HepG2 (cell line): ENCODE data around the gene SHMT1. TPM values are rescaled to one million over a fixed set of nuclear protein-coding genes. Genes with fewer than 3 reads are reported as not detected.

Experiments used
- ATAC-seq: fragments of 200-7000 bp; cut with Tn5 transposase; 3 replicates; pipeline ENCODE4 v1.9.1; 2020; ENCODE audit warnings: mild to moderate bottlenecking, moderate library complexity
- BruUV-seq: library from RNA; stranded (reverse); fragments of 400-500 nt; replicated peaks from 2 replicates; lab custom pipeline; 2021; lab: Mats Ljungman, UMichigan
- CTCF ChIA-PET: fragments of 300-600 bp; formaldehyde crosslinking; extraction: SDS; loops from one replicate; lab custom pipeline; 2021; ENCODE audit warnings: low total read pairs, inconsistent platforms, low intra/inter-chr PET ratio; lab: Yijun Ruan, JAX
- POLR2A ChIA-PET: fragments of 350-600 bp; sonication (Branson Sonifier 250); formaldehyde crosslinking; loops from one replicate; lab custom pipeline; 2020; ENCODE audit warnings: antibody characterized with exemption, inconsistent platforms; lab: Yijun Ruan, JAX
- DNase-seq: peaks from one replicate; pipeline ENCODE4 v3.0.0-alpha.2; 2015; ENCODE audit warnings: low spot score
- FAIRE-seq: peaks from 3 replicates; lab custom pipeline; 2011; peaks lifted over from hg19 to GRCh38; lab: Jason Lieb, UNC
- H2AFZ ChIP-seq: one replicate; pipeline ENCODE4 v1.6.1; 2011; ENCODE audit warnings: low read length, inconsistent platforms
- H3K27ac ChIP-seq: fragments of 300-600 bp; 3 replicates; pipeline ENCODE4 v1.8.0; 2011; ENCODE audit warnings: mixed run types, mild to moderate bottlenecking, mixed read lengths, low read length, inconsistent platforms; ENCODE audit not compliant: insufficient read depth; ENCODE audit errors: extremely low read length
- H3K27me3 ChIP-seq, 2 experiments: fragments of 200-600 bp in 1 of 2; 2 replicates in 1 of 2; 3 replicates in 1 of 2; pipeline versions ENCODE4 v1.6.0 to v1.8.0; 2011; ENCODE audit warnings: low read length in 2 of 2, mild to moderate bottlenecking in 2 of 2, moderate library complexity in 2 of 2, inconsistent platforms in 1 of 2; ENCODE audit not compliant: insufficient read depth in 2 of 2, control insufficient read depth in 1 of 2
- H3K36me3 ChIP-seq, 2 experiments: fragments of 200-600 bp in 1 of 2; replicated peaks in 1 of 2; 2 replicates in 1 of 2; 3 replicates in 1 of 2; pipeline versions ENCODE4 v1.5.1 to v1.8.0; 2011; ENCODE audit warnings: low read length in 2 of 2, inconsistent platforms in 1 of 2; ENCODE audit not compliant: insufficient read depth in 2 of 2, control insufficient read depth in 1 of 2
- H3K4me1 ChIP-seq: 2 replicates; pipeline ENCODE4 v1.5.1; 2012; ENCODE audit warnings: low read length, inconsistent platforms; ENCODE audit not compliant: insufficient read depth
- H3K4me2 ChIP-seq: 2 replicates; pipeline ENCODE4 v1.6.0; 2011; ENCODE audit warnings: low read depth, low read length, inconsistent platforms
- H3K4me3 ChIP-seq, 3 experiments: fragments of 200-600 bp in 1 of 3; sonication (generic), shearing (Covaris generic) in 1 of 3; replicated peaks in 1 of 3; 2 replicates each; pipeline ENCODE4 v1.5.1; 2011 to 2016; ENCODE audit warnings: low read length in 3 of 3, inconsistent platforms in 2 of 3, low read depth in 2 of 3, mild to moderate bottlenecking in 2 of 3, control low read depth in 1 of 3, mixed read lengths in 1 of 3; ENCODE audit not compliant: insufficient read depth in 1 of 3
- H3K79me2 ChIP-seq: one replicate; pipeline ENCODE4 v1.6.1; 2011; ENCODE audit warnings: low read length, inconsistent platforms; ENCODE audit not compliant: insufficient read depth
- H3K9ac ChIP-seq: 2 replicates; pipeline ENCODE4 v1.6.0; 2011; ENCODE audit warnings: mild to moderate bottlenecking, low read depth, low read length, inconsistent platforms; ENCODE audit not compliant: insufficient read depth
- H3K9me3 ChIP-seq: 2 replicates; pipeline ENCODE4 v1.5.1; 2012; ENCODE audit warnings: mild to moderate bottlenecking, low read length
- H4K20me1 ChIP-seq: 2 replicates; pipeline ENCODE4 v1.6.0; 2011; ENCODE audit warnings: inconsistent platforms, mild to moderate bottlenecking, low read length, moderate library complexity; ENCODE audit not compliant: insufficient read depth
- BATF2 ChIP-seq: sonication (generic); formaldehyde crosslinking; IDR thresholded peaks from 2 replicates; pipeline ENCODE4 v1.8.0; 2022; ENCODE audit warnings: mild to moderate bottlenecking, missing genetic modification reagents, moderate library complexity
- BRCA1 ChIP-seq: sonication (generic); formaldehyde crosslinking; IDR thresholded peaks from 2 replicates; pipeline ENCODE4 v1.4.0; 2020; ENCODE audit warnings: missing genetic modification reagents
- HMGA1 ChIP-seq: sonication (generic); formaldehyde crosslinking; conservative IDR thresholded peaks from 2 replicates; pipeline ENCODE4 v1.4.0; 2020; ENCODE audit warnings: missing genetic modification reagents
- MAFF ChIP-seq: IDR thresholded peaks from 2 replicates; pipeline ENCODE4 v1.6.1; 2011; ENCODE audit warnings: low read depth, low read length, improper control_type of control experiment
- MED8 ChIP-seq: sonication (generic); formaldehyde crosslinking; IDR thresholded peaks from 2 replicates; pipeline ENCODE4 v1.8.1; 2023; ENCODE audit warnings: mild to moderate bottlenecking, missing genetic modification reagents; ENCODE audit not compliant: insufficient replicate concordance
- RCOR2 ChIP-seq: IDR thresholded peaks from 2 replicates; pipeline ENCODE4 v1.6.1; 2016; ENCODE audit warnings: missing biosample characterization, missing genetic modification reagents
- REPIN1 ChIP-seq: sonication (generic); formaldehyde crosslinking; IDR thresholded peaks from 2 replicates; pipeline ENCODE4 v1.8.0; 2022; ENCODE audit warnings: missing genetic modification reagents, low read depth, mild to moderate bottlenecking, borderline replicate concordance
- WGBS: methylation state at CpG from one replicate; pipeline ENCODE4 v1.1.6; 2017; ENCODE audit warnings: low lambda C conversion rate; 5-methylcytosine and 5-hydroxymethylcytosine counted together
- in situ Hi-C: cut with HindIII; loops from 2 replicates; pipeline ENCODE4 v1.10.0; 2017; ENCODE audit warnings: low pct_unique_long_range_greater_than_20kb; ENCODE audit not compliant: extremely low pct_ligation_motif_present
- intact Hi-C: fragments of 100-400 bp; cut with micrococcal nuclease; formaldehyde crosslinking; loops from one replicate; pipeline ENCODE4 v1.10.0; 2022; ENCODE audit not compliant: unreplicated experiment
- polyA plus RNA-seq, 8 experiments: library from polyadenylated mRNA; depleted of rRNA in 3 of 8; stranded (reverse) in 7 of 8; unstranded in 1 of 8; fragments of >200 nt; fragmentation: Illumina TruSeq in 4 of 8; extraction: Trizol in 4 of 8; gene quantifications; 2 replicates each; pipeline versions ENCODE4 v1.2.1 to v1.2.3, GENCODE V29; 2011 to 2016; ENCODE audit warnings: low read depth in 4 of 8, missing spikeins in 1 of 8, mixed read lengths in 1 of 8; ENCODE audit not compliant: insufficient read depth in 1 of 8
- total RNA-seq, 5 experiments: library from RNA; depleted of rRNA; stranded (reverse); fragments of >200 nt; fragmentation: Illumina TruSeq; extraction: Trizol; gene quantifications; 2 replicates each; pipeline ENCODE4 v1.2.3, GENCODE V29; 2016; ENCODE audit warnings: low read depth in 1 of 5

The SHMT1 gene
- total and polyA plus RNA-seq, 2 of the 13 experiments (the other 11 are each of a cell fraction or from before 2014, with no cell fraction given): 21.3 to 48.8 TPM

GRCh38 chr17:18318117-18318516 lies 45.2 kb downstream of the SHMT1 start (continued):
- no peak for TF ChIP-seq REPIN1
- TF ChIP-seq HMGA1 (CRISPR knock-in tag): no peak
- TF ChIP-seq RCOR2 (CRISPR knock-in tag): no peak
- TF ChIP-seq MAFF: 0 out of 2 replicates have a peak, but pooled peaks have one; percentile 24
- TF ChIP-seq BRCA1 (CRISPR knock-in tag): no peak

GRCh38 chr17:18315961-18316360 lies 47.4 kb downstream of the SHMT1 start:
- Histone ChIP-seq H3K4me3 (peak overlapping the region; percentile 71 to 91 (median 80)), H3K79me2 (peaks cover 90% of the 10 kb centered on the region), H3K27me3 (no peaks in the 10 kb centered on the region; a peak in 1 of 5 replicates), H3K9ac (peak overlapping the region; percentile 90), H3K36me3 (peaks cover 4 to 20% of the 10 kb centered on the region in 2 experiments; a peak in 4 of 5 replicates), H3K4me2 (peak overlapping the region; percentile 92), H3K27ac (peak overlapping the region; percentile 88), H4K20me1 (peaks cover 18% of the 10 kb centered on the region), H3K4me1 (peaks cover 74% of the 10 kb centered on the region), H2AFZ (no peak overlapping the region), H3K9me3 (no peaks in the 10 kb centered on the region)
- TF ChIP-seq MED8 (CRISPR knock-in tag) (peak; percentile 24), BATF2 (CRISPR knock-in tag) (no peak)
- ChIA-PET POLR2A (interaction anchor here (1.6 kb wide), 1 partner anchor 91 kb away, joined by 7 read pairs; the partner anchor contains the start of gene LLGL1), CTCF (no interaction called here)
- in situ Hi-C loops (no loop called here), intact Hi-C loops (loop anchor here (5.0 to 10.0 kb wide), 2 partner anchors 49 to 59 kb away; partner anchors contain the start of genes FLII and SHMT1)
- ATAC-seq (no peak), FAIRE-seq (no peak), DNase-seq (no peak)
- 46% methylated on average over 11 of the region's 11 CpGs for WGBS
- no TSS peak for BruUV-seq
